Stimulated activated naive CD8-positive, alpha-beta T cell treated with anti-CD3 and anti-CD28 coated beads, Interleukin-15, Interleukin-2, amounts not matched to agents 100 U/mL and 50 U/mL, for 24 hours (primary cell): Measurements from ENCODE around the gene GOLGA6A.
"Not testable (repeated sequence)": the region's sequence is repeated elsewhere in the genome, so short reads cannot be mapped to it uniquely, and the experiment has no call there.

Experiments used
- ATAC-seq: fragments of 150-1000 bp; cut with Tn5 transposase; one replicate; pipeline ENCODE4 v1.10.0; 2021
- DNase-seq: peaks from one replicate; pipeline ENCODE4 v3.0.0; 2021

Gene GOLGA6A, protein sequence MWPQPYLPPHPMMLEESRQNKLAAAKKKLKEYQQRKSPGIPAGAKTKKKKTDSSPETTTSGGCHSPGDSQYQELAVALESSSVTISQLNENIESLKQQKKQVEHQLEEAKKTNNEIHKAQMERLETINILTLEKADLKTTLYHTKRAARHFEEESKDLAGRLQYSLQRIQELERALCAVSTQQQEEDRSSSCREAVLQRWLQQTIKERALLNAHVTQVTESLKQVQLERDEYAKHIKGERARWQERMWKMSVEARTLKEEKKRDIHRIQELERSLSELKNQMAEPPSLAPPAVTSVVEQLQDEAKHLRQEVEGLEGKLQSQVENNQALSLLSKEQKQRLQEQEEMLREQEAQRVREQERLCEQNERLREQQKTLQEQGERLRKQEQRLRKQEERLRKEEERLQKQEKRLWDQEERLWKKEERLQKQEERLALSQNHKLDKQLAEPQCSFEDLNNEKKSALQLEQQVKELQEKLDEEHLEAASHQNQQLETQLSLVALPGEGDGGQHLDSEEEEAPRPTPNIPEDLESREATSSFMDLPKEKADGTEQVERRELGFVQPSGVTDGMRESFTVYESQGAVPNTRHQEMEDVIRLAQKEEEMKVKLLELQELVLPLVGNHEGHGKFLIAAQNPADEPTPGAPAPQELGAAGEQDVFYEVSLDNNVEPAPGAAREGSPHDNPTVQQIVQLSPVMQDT

DNA sequence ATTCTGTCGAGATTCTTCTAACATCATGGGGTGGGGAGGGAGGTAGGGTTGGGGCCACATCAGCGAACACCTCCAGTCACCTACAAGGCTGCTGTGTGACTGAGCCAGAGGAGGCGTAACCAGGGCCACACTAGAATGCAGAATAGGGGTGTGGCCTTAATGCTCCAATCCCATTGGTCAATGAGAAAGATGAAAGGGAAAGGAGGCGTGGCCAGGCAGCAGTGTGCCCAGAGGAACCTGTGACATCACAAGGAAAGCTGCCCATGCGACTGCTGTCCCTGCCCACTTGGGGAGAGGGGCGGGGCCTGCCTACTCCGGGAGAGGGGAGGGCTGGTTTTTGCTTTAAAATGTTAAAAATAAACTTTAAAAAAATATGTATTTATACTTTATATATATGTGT lies at the start of gene GOLGA6A:
Gene GOLGA6A, minus strand, starts transcription at position 101 of the 400 bp plus-strand sequence. Its CDS starts 41 bp downstream, at position 60.
- DNase-seq, ATAC-seq: not testable (repeated sequence)

DNA sequence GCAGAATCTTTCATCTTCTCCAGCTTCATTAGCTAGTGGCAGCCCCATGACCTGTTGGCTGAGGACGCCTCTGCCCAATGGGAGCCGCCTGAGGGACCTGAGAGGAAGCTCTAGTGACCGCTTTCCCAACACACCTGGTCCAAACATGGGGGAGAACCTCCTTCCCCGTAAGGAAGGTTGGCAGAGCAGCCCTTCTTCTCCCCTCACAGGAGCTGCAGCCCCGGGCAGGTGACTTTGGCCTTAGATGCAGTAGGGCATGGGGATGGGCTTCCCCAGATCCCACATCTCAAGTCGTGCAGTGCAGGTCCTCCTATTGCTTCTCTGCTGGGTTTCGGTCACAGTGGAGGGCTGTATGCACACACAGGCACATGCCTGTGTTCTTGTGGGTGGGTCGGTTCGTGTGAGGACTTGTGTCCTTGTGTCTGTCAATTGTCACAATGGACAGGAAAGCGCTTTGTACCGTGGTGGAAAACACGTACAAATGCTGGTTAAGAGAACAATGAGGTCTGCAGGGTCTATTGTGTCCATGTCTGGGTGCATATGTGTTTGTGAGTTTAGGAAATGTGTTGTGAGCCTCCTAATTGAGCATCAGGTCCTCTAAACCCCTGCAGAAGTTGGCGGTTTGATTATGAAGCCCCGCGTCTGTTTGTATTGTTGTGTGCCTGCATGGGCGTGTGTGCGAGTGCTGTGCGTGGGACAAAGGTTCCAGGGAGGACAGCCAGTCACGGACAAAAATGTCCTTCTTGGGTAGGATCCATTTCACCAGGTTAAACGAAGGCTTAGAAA lies 49.5 kb upstream of the GOLGA6A start:
- DNase-seq (peak; percentile 8), ATAC-seq (no peak)

DNA sequence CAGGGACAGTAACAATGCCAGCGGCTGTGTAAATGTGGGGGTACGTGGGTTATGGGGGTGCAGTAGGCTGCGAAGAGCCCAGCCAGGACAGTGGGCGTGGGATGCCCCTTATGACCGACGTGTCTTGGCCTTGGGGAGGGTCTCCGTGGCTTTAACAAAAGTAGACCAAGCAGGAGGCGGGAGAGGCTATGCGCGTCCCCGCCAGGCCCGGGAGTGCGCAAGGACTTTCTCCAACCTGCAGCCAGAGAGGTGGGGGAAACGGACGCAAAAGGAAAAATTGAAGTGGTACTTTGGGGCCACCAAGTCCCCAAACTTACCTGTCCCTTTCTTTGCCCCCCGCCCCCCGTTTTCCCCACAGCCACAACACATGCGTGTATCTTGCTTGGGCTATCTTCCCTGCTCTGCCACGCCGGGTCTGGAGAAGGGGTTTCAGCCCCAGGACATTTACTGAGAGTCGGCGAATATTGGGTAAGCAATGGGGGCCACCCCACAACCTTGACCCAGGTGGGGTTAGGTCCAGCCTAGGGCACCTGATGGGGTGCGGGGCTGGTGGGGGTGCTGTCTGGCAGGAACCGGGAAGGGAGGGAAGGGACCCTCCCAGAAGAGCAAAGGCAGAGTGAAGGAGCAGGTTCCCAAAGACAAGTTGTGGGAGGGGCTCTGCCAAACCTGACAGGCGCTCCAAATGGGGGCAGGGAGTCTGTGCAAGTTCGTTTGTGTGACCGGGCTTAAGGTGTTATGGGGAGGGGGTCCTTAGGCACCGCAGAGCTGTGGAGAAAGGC lies 48.7 kb upstream of the GOLGA6A start:
- DNase-seq (no peak), ATAC-seq (no peak)

DNA sequence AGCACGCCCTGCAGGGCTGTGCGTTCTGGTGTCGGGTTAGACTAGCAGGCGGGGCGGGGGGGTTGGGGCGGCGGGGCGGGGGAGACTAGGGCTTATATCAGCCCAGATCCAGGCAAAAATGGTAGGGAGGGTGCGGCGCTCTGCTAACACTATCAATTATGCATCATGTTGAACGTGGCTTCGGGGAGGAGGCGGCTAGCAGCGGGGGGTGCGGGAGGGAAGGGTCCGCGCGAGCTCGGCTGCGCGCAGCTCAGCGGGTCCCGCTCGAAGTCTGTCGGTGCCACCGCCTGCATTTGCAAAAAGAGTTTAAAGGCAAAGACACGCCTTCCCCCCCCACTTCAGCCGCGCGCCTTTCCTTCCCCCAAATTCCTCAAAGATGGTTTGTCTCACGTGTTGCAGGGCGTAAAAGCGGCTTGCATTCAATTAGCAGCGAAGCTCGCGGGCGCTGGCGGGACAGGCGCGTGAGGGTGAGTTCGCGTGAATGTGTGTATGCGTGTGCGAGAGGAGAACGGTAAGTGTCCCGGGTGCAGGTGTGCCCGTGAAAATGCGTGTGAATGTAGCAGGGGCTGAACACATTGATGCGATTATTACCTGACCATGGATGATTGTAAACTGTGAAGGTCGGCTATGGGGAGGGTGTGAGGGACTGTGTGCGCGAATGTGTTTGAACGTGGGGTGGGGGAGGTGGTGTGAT lies 48.0 kb upstream of the GOLGA6A start, which contains the start of gene ISLR2:
Gene ISLR2, plus strand, starts transcription at position 432 of the 694 bp plus-strand sequence. CDS start 2,169 bp downstream, outside the sequence.
- ATAC-seq (no peak), DNase-seq (peak; percentile 8)

DNA sequence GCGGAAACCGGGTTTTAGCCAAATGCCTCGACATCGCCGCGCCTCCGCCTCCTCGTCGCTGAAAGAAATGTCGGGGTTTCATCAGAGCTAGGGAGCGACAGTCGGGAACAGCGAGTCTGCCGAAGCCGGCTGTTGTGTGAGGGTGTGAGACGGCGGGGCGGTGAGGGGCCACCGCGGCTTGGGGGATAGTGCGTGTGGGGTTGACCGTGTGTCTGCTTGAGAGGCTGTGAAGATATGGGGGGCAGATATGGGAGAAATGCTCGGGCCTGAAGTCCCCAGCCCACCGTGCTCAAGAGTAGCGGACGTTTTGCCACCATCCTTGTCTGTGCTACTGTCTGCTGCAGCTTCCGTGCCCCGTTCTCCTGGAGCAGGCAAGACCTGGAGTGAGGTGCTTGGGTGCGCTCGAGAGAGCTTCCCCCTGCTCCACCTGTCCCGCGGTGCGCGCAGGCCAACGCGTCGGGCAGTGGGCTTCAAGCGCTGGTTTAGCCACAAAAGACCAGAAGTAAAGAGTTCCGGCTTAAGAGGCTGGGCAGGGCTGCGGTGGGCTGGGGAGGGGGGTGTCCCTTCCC lies 47.3 kb upstream of the GOLGA6A start:
- ATAC-seq (no peak), DNase-seq (peak; percentile 12)

- no peak for DNase-seq
- no peak for ATAC-seq
Measured at GRCh38 chr15:74128785-74129585, 46.6 kb upstream of the GOLGA6A start.

GRCh38 chr15:74127954-74128784 lies 45.8 kb upstream of the GOLGA6A start:
- no peak for ATAC-seq
- peak; percentile 18 for DNase-seq

DNA sequence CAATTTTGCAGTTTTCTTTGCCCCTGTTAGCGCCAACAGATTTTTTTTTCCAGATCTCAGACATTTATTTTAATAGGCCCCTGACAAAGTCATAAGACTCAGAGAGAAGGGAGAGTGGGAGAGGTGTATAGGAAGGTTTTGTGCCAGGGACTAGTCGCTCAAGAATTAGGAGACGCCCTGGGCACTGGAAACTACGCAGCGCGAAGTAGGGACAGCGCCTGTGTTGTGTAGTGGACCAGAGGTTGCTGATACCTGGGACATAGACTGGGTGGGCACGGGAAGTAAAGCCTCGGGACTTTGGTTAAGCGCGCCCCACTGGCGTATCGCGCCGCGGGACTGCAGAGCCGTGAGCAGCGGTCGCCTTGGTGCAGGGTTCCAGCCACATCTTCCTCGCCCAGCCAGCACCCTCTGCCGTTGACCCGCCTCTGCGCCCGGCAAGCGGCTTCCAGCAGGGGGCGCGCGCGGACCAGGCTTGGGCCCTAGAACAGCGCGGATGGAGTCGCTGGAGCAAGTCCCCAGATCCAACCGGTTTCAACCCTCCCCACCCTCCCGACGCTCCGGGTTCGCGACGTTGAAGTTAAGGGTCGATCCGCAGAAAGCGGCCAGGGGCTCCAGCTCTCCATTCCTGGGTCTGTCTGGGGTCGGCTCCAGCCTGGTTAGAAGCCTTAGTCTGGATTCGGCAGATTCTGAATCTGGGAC lies 45.1 kb upstream of the GOLGA6A start:
- DNase-seq (peak; percentile 95), ATAC-seq (peak; percentile 88)

- ATAC-seq (no peak), DNase-seq (no peak)
Measured at GRCh38 chr15:74124759-74125158, 42.4 kb upstream of the GOLGA6A start.

- DNase-seq: no peak
- ATAC-seq: no peak
Measured at GRCh38 chr15:74124196-74124595, 41.8 kb upstream of the GOLGA6A start.

DNA sequence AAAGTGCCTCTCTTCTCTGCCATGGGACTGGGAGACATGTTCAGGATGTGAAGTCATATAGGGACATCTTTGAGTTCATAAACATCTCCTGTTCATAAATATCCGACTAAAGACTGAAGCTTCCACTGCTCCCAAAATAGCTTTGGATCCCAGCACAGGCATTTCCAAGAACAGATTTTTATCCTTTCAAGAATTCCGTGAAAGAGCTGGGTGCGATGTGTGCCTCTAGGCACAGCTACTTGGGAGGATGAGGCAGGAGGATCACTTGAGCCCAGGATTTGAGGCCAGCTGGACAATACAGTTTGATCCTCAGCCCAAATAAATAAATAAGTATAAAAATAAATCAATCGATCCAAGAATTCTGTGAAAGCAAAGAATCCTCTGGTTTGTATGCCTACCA lies 41.3 kb upstream of the GOLGA6A start:
- DNase-seq (no peak), ATAC-seq (no peak)

GRCh38 chr15:74123131-74123429 lies 40.7 kb upstream of the GOLGA6A start:
- DNase-seq (no peak), ATAC-seq (no peak)

- no peak for DNase-seq
- ATAC-seq: no peak
Measured at GRCh38 chr15:74122403-74123130, 40.2 kb upstream of the GOLGA6A start.

GRCh38 chr15:74121858-74122257 lies 39.5 kb upstream of the GOLGA6A start:
- no peak for ATAC-seq
- DNase-seq: no peak

DNA sequence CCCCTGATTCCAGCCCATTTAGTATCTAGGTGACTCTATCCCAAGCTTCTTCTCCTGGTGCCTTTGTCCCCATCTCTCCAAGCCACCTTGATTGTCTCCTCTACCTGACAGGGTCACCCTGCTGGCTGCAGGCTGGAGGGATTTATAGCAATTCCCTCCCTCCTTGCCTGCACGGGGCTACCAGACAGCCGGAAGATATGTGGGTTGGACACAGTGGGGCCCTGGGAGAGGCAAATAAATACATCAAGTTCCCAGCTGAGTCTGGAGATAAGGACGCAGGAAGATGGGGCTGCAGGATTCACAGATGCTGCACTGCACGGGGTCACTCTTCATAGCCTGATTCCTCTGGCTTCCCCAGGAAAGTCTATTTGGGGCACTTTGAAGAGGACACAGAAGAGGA lies 38.7 kb upstream of the GOLGA6A start:
- DNase-seq (no peak), ATAC-seq (no peak)

GRCh38 chr15:74120426-74120825 lies 38.1 kb upstream of the GOLGA6A start:
- no peak for DNase-seq
- no peak for ATAC-seq

- DNase-seq (no peak), ATAC-seq (no peak)
Measured at GRCh38 chr15:74109713-74110112, 27.4 kb upstream of the GOLGA6A start.

- not testable (repeated sequence) for DNase-seq, ATAC-seq
Measured at GRCh38 chr15:74108611-74109010, 26.3 kb upstream of the GOLGA6A start.
